ENCODE data around the gene ZNF728.

GRCh38 chr19:23002690-23003422, at the start of gene ZNF728:
- no peak for TF ChIP-seq EZH2 (IDR thresholded peaks at IDR 0.05)
- no peak for TF ChIP-seq POLR2AphosphoS5 (IDR thresholded peaks at IDR 0.05; ENCODE audit: borderline replicate concordance, low read depth, low read length)
